DND-41 (cell line): ENCODE measurements around the gene NEDD4.

Experiments
- EZH2 ChIP-seq: IDR thresholded peaks from 3 replicates; pipeline ENCODE4 v1.6.1; 2012; ENCODE audit warnings: borderline replicate concordance, low read depth, mild to moderate bottlenecking, moderate library complexity, low read length, inconsistent platforms; ENCODE audit not compliant: severe bottlenecking
- TF ChIP-seq, protein P1 (sequence below): IDR thresholded peaks from 2 replicates; pipeline ENCODE4 v1.5.1; 2012; ENCODE audit warnings: borderline replicate concordance, low read length, moderate library complexity, mild to moderate bottlenecking; ENCODE audit not compliant: poor library complexity, severe bottlenecking; ENCODE audit errors: extremely low read depth

GRCh38 chr15:55917881-55918296 is 75.5 kb downstream of the NEDD4 start:
- TF ChIP-seq, protein P1, sequence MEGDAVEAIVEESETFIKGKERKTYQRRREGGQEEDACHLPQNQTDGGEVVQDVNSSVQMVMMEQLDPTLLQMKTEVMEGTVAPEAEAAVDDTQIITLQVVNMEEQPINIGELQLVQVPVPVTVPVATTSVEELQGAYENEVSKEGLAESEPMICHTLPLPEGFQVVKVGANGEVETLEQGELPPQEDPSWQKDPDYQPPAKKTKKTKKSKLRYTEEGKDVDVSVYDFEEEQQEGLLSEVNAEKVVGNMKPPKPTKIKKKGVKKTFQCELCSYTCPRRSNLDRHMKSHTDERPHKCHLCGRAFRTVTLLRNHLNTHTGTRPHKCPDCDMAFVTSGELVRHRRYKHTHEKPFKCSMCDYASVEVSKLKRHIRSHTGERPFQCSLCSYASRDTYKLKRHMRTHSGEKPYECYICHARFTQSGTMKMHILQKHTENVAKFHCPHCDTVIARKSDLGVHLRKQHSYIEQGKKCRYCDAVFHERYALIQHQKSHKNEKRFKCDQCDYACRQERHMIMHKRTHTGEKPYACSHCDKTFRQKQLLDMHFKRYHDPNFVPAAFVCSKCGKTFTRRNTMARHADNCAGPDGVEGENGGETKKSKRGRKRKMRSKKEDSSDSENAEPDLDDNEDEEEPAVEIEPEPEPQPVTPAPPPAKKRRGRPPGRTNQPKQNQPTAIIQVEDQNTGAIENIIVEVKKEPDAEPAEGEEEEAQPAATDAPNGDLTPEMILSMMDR = peak; percentile 62
- TF ChIP-seq EZH2 = no peak
